HL-60 (cell line): ENCODE data around the gene SPNS3.

Source experiments
- DNase-seq, 2 experiments: peaks; one replicate each; pipeline ENCODE4 v3.0.0-alpha.2; 2010 to 2020; ENCODE audit warnings: low read depth in 1 of 2, low spot score in 1 of 2
- H3K27ac ChIP-seq: fragments of 250-450 bp; sonication (Bioruptor Pico); replicated peaks from 2 replicates; pipeline ENCODE4 v1.5.1; 2020; ENCODE audit warnings: mild to moderate bottlenecking, moderate library complexity
- H3K27me3 ChIP-seq: fragments of 250-450 bp; sonication (Bioruptor Pico); 2 replicates; pipeline ENCODE4 v1.5.1; 2021; ENCODE audit warnings: mild to moderate bottlenecking, moderate library complexity; ENCODE audit not compliant: insufficient read depth, poor library complexity, severe bottlenecking
- H3K4me3 ChIP-seq: replicated peaks from 2 replicates; pipeline ENCODE4 v1.5.1; 2011; ENCODE audit warnings: mild to moderate bottlenecking, control low read depth, low read length; ENCODE audit not compliant: insufficient read depth
- CTCF ChIP-seq: IDR thresholded peaks from one replicate; pipeline ENCODE4 v1.5.1; 2011; ENCODE audit warnings: low read length, control low read depth, inconsistent platforms; ENCODE audit not compliant: insufficient read depth
- GABPA ChIP-seq: IDR thresholded peaks from 2 replicates; pipeline ENCODE4 v1.6.1; 2012; ENCODE audit warnings: low read depth
- POLR2AphosphoS5 ChIP-seq: IDR thresholded peaks from 2 replicates; pipeline ENCODE4 v1.6.1; 2012; ENCODE audit warnings: low read depth
- REST ChIP-seq: IDR thresholded peaks from 2 replicates; pipeline ENCODE4 v1.6.1; 2012; ENCODE audit warnings: low read depth; ENCODE audit not compliant: insufficient replicate concordance
- SPI1 ChIP-seq: IDR thresholded peaks from 2 replicates; pipeline ENCODE4 v1.6.1; 2012; ENCODE audit warnings: low read depth, mild to moderate bottlenecking, borderline replicate concordance

SPNS3 gene

GRCh38 chr17:4488989-4489595 lies 55.4 kb downstream of the SPNS3 start:
- H3K27ac ChIP-seq: no peak overlapping the region
- H3K27me3 ChIP-seq: no peaks in the 10 kb centered on the region
- no peak for DNase-seq
- no peak overlapping the region for H3K4me3 ChIP-seq
- TF ChIP-seq CTCF: no peak
- TF ChIP-seq REST: no peak
- no peak; the same call in 1 of the 2 replicates for TF ChIP-seq POLR2AphosphoS5
- no peak for TF ChIP-seq SPI1
- TF ChIP-seq GABPA: no peak

GRCh38 chr17:4490109-4490591 lies 56.4 kb downstream of the SPNS3 start:
- TF ChIP-seq SPI1: no peak
- no peak for TF ChIP-seq GABPA
- TF ChIP-seq CTCF: no peak
- no peak for TF ChIP-seq POLR2AphosphoS5
- no peak for TF ChIP-seq REST
- DNase-seq: no peak
- Histone ChIP-seq H3K27me3 (no peaks in the 10 kb centered on the region), H3K4me3 (no peak overlapping the region), H3K27ac (no peak overlapping the region)

GRCh38 chr17:4490637-4491061 lies 56.9 kb downstream of the SPNS3 start:
- no peak for DNase-seq
- Histone ChIP-seq H3K27me3 (no peaks in the 10 kb centered on the region), H3K27ac (no peak overlapping the region), H3K4me3 (no peak overlapping the region)
- TF ChIP-seq CTCF (no peak), POLR2AphosphoS5 (no peak), SPI1 (no peak), GABPA (no peak), REST (no peak)
